Testis (tissue), 2 donors: Measurements from ENCODE around the gene CACNA2D1.

Experiments
- POLR2A ChIP-seq: fragments of 450-650 bp; IDR thresholded peaks from one replicate; pipeline ENCODE4 v1.6.1; 2017; ENCODE audit warnings: antibody characterized with exemption, mild to moderate bottlenecking, moderate library complexity
- TF ChIP-seq, protein P1 (sequence below), 3 experiments: fragments of 450-650 bp in 2 of 3; fragments of 200-600 bp in 1 of 3; sonication (generic) in 1 of 3; IDR thresholded peaks; one replicate each; pipeline ENCODE4 v1.5.1; 2016 to 2019; ENCODE audit warnings: antibody characterized with exemption in 3 of 3, mild to moderate bottlenecking in 2 of 3, moderate library complexity in 1 of 3

DNA sequence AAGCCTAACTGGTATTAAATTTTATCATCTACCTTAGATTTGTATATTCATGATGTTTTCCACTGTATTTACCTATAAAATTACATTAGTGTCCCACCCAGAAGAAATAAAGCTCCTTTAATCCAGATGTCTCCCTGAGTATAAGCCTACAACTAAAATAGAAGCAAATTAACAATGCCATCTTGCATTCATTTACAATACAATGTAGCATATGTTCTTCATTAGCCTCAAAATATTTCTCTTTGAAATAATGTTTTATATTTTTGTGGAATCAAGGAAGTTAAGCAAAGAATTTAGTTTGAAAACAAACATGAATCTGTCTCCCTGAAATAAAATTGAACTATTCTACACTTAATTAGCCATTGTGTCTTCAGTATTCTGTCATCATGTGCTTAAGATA is 112.3 kb downstream of the CACNA2D1 start:
- TF ChIP-seq POLR2A: no peak
- TF ChIP-seq, protein P1, sequence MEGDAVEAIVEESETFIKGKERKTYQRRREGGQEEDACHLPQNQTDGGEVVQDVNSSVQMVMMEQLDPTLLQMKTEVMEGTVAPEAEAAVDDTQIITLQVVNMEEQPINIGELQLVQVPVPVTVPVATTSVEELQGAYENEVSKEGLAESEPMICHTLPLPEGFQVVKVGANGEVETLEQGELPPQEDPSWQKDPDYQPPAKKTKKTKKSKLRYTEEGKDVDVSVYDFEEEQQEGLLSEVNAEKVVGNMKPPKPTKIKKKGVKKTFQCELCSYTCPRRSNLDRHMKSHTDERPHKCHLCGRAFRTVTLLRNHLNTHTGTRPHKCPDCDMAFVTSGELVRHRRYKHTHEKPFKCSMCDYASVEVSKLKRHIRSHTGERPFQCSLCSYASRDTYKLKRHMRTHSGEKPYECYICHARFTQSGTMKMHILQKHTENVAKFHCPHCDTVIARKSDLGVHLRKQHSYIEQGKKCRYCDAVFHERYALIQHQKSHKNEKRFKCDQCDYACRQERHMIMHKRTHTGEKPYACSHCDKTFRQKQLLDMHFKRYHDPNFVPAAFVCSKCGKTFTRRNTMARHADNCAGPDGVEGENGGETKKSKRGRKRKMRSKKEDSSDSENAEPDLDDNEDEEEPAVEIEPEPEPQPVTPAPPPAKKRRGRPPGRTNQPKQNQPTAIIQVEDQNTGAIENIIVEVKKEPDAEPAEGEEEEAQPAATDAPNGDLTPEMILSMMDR (IDR thresholded peaks at IDR 0.05): no peak
